HCT116 (cell line): Measurements from ENCODE around the gene TATDN2.

ENCODE experiments used
- EGR1 ChIP-seq: IDR thresholded peaks from 2 replicates; pipeline ENCODE4 v1.6.1; 2012; ENCODE audit warnings: low read depth
- EZH2 ChIP-seq: fragments of 200-600 bp; sonication (generic); IDR thresholded peaks from 2 replicates; pipeline ENCODE4 v1.6.1; 2017; ENCODE audit warnings: antibody characterized with exemption, mixed run types
- EZH2phosphoT487 ChIP-seq: fragments of 200-600 bp; IDR thresholded peaks from 2 replicates; pipeline ENCODE4 v1.6.1; 2018; ENCODE audit warnings: antibody characterized with exemption, borderline replicate concordance
- JUND ChIP-seq: IDR thresholded peaks from 2 replicates; pipeline ENCODE4 v1.6.1; 2012
- POLR2A ChIP-seq: IDR thresholded peaks from 2 replicates; pipeline ENCODE4 v1.7.0; 2011; ENCODE audit warnings: borderline replicate concordance; ENCODE audit not compliant: insufficient read depth, insufficient read length; ENCODE audit errors: extremely low read depth
- POLR2AphosphoS5 ChIP-seq: IDR thresholded peaks from 2 replicates; pipeline ENCODE4 v1.6.1; 2011; ENCODE audit warnings: mild to moderate bottlenecking, low read depth, low read length, moderate library complexity
- RAD21 ChIP-seq: IDR thresholded peaks from 2 replicates; pipeline ENCODE4 v1.6.1; 2012; ENCODE audit warnings: low read depth, mild to moderate bottlenecking
- SIN3A ChIP-seq: IDR thresholded peaks from 2 replicates; pipeline ENCODE4 v1.6.1; 2012; ENCODE audit warnings: low read depth
- SP1 ChIP-seq: IDR thresholded peaks from 2 replicates; pipeline ENCODE4 v1.6.1; 2012; ENCODE audit warnings: low read depth
- TF ChIP-seq, protein P1 (sequence below), 3 experiments: fragments of 200-600 bp in 1 of 3; sonication (generic) in 1 of 3; IDR thresholded peaks in 2 of 3; conservative IDR thresholded peaks in 1 of 3; 2 replicates each; pipeline ENCODE4 v1.5.1; 2012 to 2017; ENCODE audit warnings: low read depth in 2 of 3, low read length in 2 of 3, antibody characterized with exemption in 1 of 3, borderline replicate concordance in 1 of 3, control low read depth in 1 of 3, mild to moderate bottlenecking in 1 of 3, mixed read lengths in 1 of 3, mixed run types in 1 of 3, moderate library complexity in 1 of 3; ENCODE audit not compliant: insufficient read depth in 1 of 3
- TF ChIP-seq, protein P2 (sequence below): IDR thresholded peaks from 2 replicates; pipeline ENCODE4 v1.6.1; 2012; ENCODE audit warnings: low read depth
- TF ChIP-seq, protein P3 (sequence below): IDR thresholded peaks from 2 replicates; pipeline ENCODE4 v1.6.1; 2012

GRCh38 chr3:10292505-10293419 lies 44.5 kb downstream of the TATDN2 start, which contains the start of gene GHRL:
- TF ChIP-seq POLR2A (no peak), RAD21 (no peak), EZH2phosphoT487 (no peak), SIN3A (no peak), POLR2AphosphoS5 (no peak), EZH2 (no peak), SP1 (no peak), JUND (no peak), EGR1 (no peak)
- TF ChIP-seq, protein P1, sequence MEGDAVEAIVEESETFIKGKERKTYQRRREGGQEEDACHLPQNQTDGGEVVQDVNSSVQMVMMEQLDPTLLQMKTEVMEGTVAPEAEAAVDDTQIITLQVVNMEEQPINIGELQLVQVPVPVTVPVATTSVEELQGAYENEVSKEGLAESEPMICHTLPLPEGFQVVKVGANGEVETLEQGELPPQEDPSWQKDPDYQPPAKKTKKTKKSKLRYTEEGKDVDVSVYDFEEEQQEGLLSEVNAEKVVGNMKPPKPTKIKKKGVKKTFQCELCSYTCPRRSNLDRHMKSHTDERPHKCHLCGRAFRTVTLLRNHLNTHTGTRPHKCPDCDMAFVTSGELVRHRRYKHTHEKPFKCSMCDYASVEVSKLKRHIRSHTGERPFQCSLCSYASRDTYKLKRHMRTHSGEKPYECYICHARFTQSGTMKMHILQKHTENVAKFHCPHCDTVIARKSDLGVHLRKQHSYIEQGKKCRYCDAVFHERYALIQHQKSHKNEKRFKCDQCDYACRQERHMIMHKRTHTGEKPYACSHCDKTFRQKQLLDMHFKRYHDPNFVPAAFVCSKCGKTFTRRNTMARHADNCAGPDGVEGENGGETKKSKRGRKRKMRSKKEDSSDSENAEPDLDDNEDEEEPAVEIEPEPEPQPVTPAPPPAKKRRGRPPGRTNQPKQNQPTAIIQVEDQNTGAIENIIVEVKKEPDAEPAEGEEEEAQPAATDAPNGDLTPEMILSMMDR (IDR thresholded peaks at IDR 0.05 in 2 of 3, conservative IDR thresholded peaks at IDR 0.05 in 1 of 3; ENCODE audit: borderline replicate concordance in 1 of 3, insufficient read depth in 1 of 3, low read depth in 2 of 3, low read length in 2 of 3), result no peak
- TF ChIP-seq, protein P2, sequence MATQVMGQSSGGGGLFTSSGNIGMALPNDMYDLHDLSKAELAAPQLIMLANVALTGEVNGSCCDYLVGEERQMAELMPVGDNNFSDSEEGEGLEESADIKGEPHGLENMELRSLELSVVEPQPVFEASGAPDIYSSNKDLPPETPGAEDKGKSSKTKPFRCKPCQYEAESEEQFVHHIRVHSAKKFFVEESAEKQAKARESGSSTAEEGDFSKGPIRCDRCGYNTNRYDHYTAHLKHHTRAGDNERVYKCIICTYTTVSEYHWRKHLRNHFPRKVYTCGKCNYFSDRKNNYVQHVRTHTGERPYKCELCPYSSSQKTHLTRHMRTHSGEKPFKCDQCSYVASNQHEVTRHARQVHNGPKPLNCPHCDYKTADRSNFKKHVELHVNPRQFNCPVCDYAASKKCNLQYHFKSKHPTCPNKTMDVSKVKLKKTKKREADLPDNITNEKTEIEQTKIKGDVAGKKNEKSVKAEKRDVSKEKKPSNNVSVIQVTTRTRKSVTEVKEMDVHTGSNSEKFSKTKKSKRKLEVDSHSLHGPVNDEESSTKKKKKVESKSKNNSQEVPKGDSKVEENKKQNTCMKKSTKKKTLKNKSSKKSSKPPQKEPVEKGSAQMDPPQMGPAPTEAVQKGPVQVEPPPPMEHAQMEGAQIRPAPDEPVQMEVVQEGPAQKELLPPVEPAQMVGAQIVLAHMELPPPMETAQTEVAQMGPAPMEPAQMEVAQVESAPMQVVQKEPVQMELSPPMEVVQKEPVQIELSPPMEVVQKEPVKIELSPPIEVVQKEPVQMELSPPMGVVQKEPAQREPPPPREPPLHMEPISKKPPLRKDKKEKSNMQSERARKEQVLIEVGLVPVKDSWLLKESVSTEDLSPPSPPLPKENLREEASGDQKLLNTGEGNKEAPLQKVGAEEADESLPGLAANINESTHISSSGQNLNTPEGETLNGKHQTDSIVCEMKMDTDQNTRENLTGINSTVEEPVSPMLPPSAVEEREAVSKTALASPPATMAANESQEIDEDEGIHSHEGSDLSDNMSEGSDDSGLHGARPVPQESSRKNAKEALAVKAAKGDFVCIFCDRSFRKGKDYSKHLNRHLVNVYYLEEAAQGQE, result no peak
- TF ChIP-seq, protein P3, sequence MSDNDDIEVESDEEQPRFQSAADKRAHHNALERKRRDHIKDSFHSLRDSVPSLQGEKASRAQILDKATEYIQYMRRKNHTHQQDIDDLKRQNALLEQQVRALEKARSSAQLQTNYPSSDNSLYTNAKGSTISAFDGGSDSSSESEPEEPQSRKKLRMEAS, result no peak
